PC-9 (cell line): ENCODE data around the gene COL6A1. TPM values are rescaled to one million over a fixed set of nuclear protein-coding genes. Genes with fewer than 3 reads are reported as not detected.

Experiments used
- BruUV-seq: library from RNA; stranded (reverse); fragments of 400-500 nt; replicated peaks from 2 replicates; lab custom pipeline; 2021; lab: Mats Ljungman, UMichigan
- CTCF ChIA-PET: fragments of 300-600 bp; sonication (Branson Sonifier 250); formaldehyde crosslinking; loops from one replicate; lab custom pipeline; 2022; ENCODE audit warnings: antibody characterized with exemption; lab: Charles Lee
- POLR2A ChIA-PET: fragments of 300-600 bp; sonication (Branson Sonifier 250); formaldehyde crosslinking; loops from one replicate; lab custom pipeline; 2022; ENCODE audit warnings: antibody characterized with exemption; ENCODE audit not compliant: unreplicated experiment; lab: Charles Lee
- DNase-seq, 2 experiments: peaks; one replicate each; pipeline versions ENCODE4 v3.0.0 to v3.0.0-alpha.2; 2015 to 2022; ENCODE audit warnings: mixed read lengths in 1 of 2
- H2AFZ ChIP-seq: fragments of 200-600 bp; sonication (generic); 2 replicates; pipeline ENCODE4 v1.8.1; 2017; ENCODE audit warnings: antibody characterized with exemption
- H3F3A ChIP-seq: fragments of 200-600 bp; sonication (generic); 2 replicates; pipeline ENCODE4 v1.8.1; 2017; ENCODE audit warnings: antibody characterized with exemption, mild to moderate bottlenecking, low read depth; ENCODE audit not compliant: insufficient read depth
- H3K27ac ChIP-seq: fragments of 200-600 bp; sonication (generic); 2 replicates; pipeline ENCODE4 v1.6.1; 2016; ENCODE audit warnings: mixed run types
- H3K27me3 ChIP-seq: fragments of 200-600 bp; sonication (generic); 2 replicates; pipeline ENCODE4 v1.6.1; 2016; ENCODE audit warnings: low read depth, mixed run types; ENCODE audit not compliant: insufficient read depth
- H3K36me3 ChIP-seq: fragments of 200-600 bp; sonication (generic); 2 replicates; pipeline ENCODE4 v1.6.1; 2016; ENCODE audit warnings: low read depth, mixed run types
- H3K4me1 ChIP-seq: fragments of 200-600 bp; sonication (generic); replicated peaks from 2 replicates; pipeline ENCODE4 v1.6.1; 2016; ENCODE audit warnings: mixed run types; ENCODE audit not compliant: insufficient read depth
- H3K4me2 ChIP-seq: fragments of 200-600 bp; sonication (generic); 2 replicates; pipeline ENCODE4 v1.6.1; 2017; ENCODE audit warnings: mixed run types
- H3K4me3 ChIP-seq: fragments of 200-600 bp; sonication (generic); 2 replicates; pipeline ENCODE4 v1.6.1; 2016; ENCODE audit warnings: mixed run types
- H3K79me2 ChIP-seq: fragments of 200-600 bp; sonication (generic); 2 replicates; pipeline ENCODE4 v1.6.1; 2017; ENCODE audit warnings: low read depth, mixed run types
- H3K9me2 ChIP-seq: fragments of 200-600 bp; sonication (generic); 2 replicates; pipeline ENCODE4 v1.8.1; 2017; ENCODE audit warnings: mild to moderate bottlenecking; ENCODE audit not compliant: insufficient read depth
- H3K9me3 ChIP-seq: fragments of 200-600 bp; sonication (generic); 2 replicates; pipeline ENCODE4 v1.8.1; 2016; ENCODE audit warnings: low read depth; ENCODE audit not compliant: insufficient read depth
- H4K20me1 ChIP-seq: fragments of 200-600 bp; sonication (generic); 2 replicates; pipeline ENCODE4 v1.8.1; 2017; ENCODE audit not compliant: insufficient read depth
- EZH2 ChIP-seq: fragments of 200-600 bp; sonication (generic); IDR thresholded peaks from 2 replicates; pipeline ENCODE4 v1.8.0; 2017; ENCODE audit warnings: antibody characterized with exemption, low read depth
- intact Hi-C: fragments of 100-400 bp; cut with micrococcal nuclease; formaldehyde crosslinking; loops from one replicate; pipeline ENCODE4 v1.10.0; 2022; ENCODE audit not compliant: unreplicated experiment
- total RNA-seq: library from RNA; stranded (reverse); gene quantifications from 2 replicates; pipeline ENCODE4 v1.2.3, GENCODE V29; 2021
- TF ChIP-seq, protein P1 (sequence below): fragments of 200-600 bp; sonication (generic); conservative IDR thresholded peaks from 2 replicates; pipeline ENCODE4 v1.6.1; 2017; ENCODE audit warnings: mixed run types, antibody characterized with exemption, mild to moderate bottlenecking, moderate library complexity

COL6A1 gene
- total RNA-seq, 1 experiment from 2014 or later = 43.1 TPM

DNA sequence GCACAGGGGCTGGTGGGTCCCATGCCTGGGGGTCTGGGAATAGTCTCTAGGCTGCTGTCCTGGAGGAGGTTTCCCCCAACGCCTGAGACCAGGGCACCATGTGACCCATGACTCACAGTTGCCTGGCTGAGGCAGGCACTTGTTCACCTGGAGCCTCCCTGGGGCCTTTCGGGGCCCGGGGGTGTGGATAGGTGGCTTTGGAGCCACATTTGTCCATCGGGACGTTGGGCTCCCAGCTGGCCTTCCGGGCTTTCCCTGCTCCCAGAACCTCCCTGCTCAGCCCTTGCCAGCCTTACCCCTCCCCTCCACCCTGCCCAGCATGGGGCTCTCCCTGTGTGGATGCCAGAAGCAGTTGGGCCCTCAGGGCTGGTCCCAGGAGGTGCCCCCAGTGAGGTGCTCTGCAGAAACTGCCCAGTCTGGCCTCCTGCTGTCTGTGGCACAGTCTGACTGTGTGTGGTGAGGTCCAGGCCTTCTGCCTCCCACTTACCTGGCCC lies 14.2 kb downstream of the COL6A1 start:
- Histone ChIP-seq H2AFZ (no peak overlapping the region), H3K36me3 (no peaks in the 10 kb centered on the region), H3F3A (no peaks in the 10 kb centered on the region), H3K27me3 (no peaks in the 10 kb centered on the region), H3K4me1 (peaks cover 15% of the 10 kb centered on the region), H3K79me2 (no peaks in the 10 kb centered on the region), H3K9me3 (no peaks in the 10 kb centered on the region), H4K20me1 (no peaks in the 10 kb centered on the region), H3K4me2 (peak overlapping the region; percentile 24; the same call in 1 of the 2 replicates), H3K9me2 (no peaks in the 10 kb centered on the region), H3K4me3 (no peak overlapping the region), H3K27ac (peak overlapping the region; percentile 57)
- intact Hi-C loops = no loop called here
- no peak for TF ChIP-seq EZH2
- TF ChIP-seq, protein P1, sequence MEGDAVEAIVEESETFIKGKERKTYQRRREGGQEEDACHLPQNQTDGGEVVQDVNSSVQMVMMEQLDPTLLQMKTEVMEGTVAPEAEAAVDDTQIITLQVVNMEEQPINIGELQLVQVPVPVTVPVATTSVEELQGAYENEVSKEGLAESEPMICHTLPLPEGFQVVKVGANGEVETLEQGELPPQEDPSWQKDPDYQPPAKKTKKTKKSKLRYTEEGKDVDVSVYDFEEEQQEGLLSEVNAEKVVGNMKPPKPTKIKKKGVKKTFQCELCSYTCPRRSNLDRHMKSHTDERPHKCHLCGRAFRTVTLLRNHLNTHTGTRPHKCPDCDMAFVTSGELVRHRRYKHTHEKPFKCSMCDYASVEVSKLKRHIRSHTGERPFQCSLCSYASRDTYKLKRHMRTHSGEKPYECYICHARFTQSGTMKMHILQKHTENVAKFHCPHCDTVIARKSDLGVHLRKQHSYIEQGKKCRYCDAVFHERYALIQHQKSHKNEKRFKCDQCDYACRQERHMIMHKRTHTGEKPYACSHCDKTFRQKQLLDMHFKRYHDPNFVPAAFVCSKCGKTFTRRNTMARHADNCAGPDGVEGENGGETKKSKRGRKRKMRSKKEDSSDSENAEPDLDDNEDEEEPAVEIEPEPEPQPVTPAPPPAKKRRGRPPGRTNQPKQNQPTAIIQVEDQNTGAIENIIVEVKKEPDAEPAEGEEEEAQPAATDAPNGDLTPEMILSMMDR = no peak
- BruUV-seq = no TSS peak
- DNase-seq = peak; percentile 51 to 56
- CTCF ChIA-PET = no interaction called here
- POLR2A ChIA-PET = no interaction called here

DNA sequence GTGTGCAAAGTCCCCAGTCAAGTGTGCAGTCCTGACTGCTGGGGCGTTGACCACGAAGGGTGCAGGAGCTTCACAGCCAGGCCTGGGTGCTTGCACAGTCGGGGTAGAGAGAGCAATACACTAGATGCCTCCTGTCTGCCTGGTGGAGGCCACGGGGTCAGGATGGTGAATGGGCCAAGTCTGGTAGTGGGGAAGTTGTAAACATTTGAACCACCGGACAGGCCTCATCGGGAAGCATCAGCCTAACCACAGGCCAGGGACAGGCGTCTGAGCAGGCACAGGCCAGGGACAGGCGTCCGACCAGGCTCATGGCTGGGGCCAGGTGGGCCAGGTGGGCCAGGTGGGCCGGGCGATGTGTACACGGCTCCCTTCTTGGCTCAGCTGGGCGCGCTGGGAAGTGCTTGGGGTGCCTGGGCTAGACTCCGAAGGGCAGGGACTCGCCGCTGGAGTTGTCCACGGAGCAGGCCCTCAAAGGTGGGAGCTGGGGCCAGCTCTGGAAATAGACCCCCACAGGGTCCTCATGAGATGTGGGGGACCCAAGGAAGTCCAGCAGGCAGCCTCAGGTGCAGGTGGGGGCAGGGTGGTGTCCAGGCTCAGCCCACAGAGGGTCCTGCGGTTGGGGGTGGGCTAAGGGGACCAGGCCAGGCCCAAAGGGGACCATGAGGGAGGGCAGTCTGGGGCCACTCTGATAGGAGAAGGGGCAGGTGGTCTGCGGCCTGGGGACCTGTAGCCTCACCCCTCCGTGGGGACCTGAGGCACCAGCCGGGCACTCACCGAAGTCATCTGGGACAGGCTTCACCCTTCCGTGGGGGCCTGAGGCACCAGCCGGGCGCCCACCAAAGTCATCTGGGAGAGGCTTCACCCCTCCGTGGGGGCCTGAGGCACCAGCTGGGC lies 15.0 kb downstream of the COL6A1 start:
- Histone ChIP-seq H2AFZ (no peak overlapping the region), H3K4me2 (no peak overlapping the region), H3K27ac (peak overlapping the region; percentile 57), H3F3A (no peaks in the 10 kb centered on the region), H3K4me1 (peaks cover 15% of the 10 kb centered on the region), H3K9me3 (no peaks in the 10 kb centered on the region), H4K20me1 (no peaks in the 10 kb centered on the region), H3K9me2 (no peaks in the 10 kb centered on the region), H3K4me3 (no peak overlapping the region), H3K79me2 (no peaks in the 10 kb centered on the region), H3K36me3 (no peaks in the 10 kb centered on the region), H3K27me3 (no peaks in the 10 kb centered on the region)
- CTCF ChIA-PET = no interaction called here
- no peak for TF ChIP-seq EZH2
- TF ChIP-seq, protein P1 = no peak
- intact Hi-C loops = no loop called here
- POLR2A ChIA-PET = no interaction called here
- no TSS peak for BruUV-seq
- no peak for DNase-seq

DNA sequence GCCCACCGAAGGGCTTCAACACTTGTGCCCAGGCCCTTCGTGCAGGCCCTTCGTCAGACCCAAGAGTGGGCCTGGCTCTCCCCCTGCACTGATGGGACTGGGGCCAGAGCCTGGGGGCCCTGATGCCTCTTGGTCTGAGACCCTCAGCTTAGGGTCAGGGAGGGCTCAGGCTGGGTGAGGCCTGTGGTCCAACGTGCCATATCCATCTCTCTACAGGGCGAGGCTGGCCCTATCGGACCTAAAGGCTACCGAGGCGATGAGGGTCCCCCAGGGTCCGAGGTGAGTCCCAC lies 15.6 kb downstream of the COL6A1 start:
- BruUV-seq = no TSS peak
- Histone ChIP-seq H3K9me2 (no peaks in the 10 kb centered on the region), H3F3A (no peaks in the 10 kb centered on the region), H2AFZ (no peak overlapping the region), H4K20me1 (no peaks in the 10 kb centered on the region), H3K36me3 (no peaks in the 10 kb centered on the region), H3K4me3 (no peak overlapping the region), H3K4me1 (peaks cover 15% of the 10 kb centered on the region), H3K27ac (no peak overlapping the region), H3K4me2 (no peak overlapping the region), H3K9me3 (no peaks in the 10 kb centered on the region), H3K27me3 (no peaks in the 10 kb centered on the region), H3K79me2 (no peaks in the 10 kb centered on the region)
- TF ChIP-seq EZH2 = no peak
- TF ChIP-seq, protein P1 = no peak
- ChIA-PET CTCF (no interaction called here), POLR2A (no interaction called here)
- no peak for DNase-seq
- intact Hi-C loops = no loop called here
